ENCODE results near the gene CNOT9. TPM values are rescaled to one million over a fixed set of nuclear protein-coding genes. Genes with fewer than 3 reads are reported as not detected.

Gene CNOT9
- total and polyA plus RNA-seq, 2 of the 13 experiments (the other 11 are each of a cell fraction or from before 2014, with no cell fraction given): 82.6 to 92.4 TPM

GRCh38 chr2:218568190-218569037, at the start of gene CNOT9, which contains the start of gene USP37 (continued):
- TF ChIP-seq MIER3 (CRISPR knock-in tag; IDR thresholded peaks at IDR 0.05; ENCODE audit: borderline replicate concordance) (peak; percentile 66; the same call in 1 of the 2 replicates), HMGA1 (CRISPR knock-in tag; conservative IDR thresholded peaks at IDR 0.05) (no peak), TFDP1 (CRISPR knock-in tag; IDR thresholded peaks at IDR 0.05; ENCODE audit: borderline replicate concordance) (peak; percentile 99), CEBPZ (IDR thresholded peaks at IDR 0.05; ENCODE audit: low read length) (no peak), HDAC6 (IDR thresholded peaks at IDR 0.05; ENCODE audit: low read depth, low read length) (no peak), ATF4 (CRISPR knock-in tag; IDR thresholded peaks at IDR 0.05) (peak in 1 of 2 experiments; percentile 92; a peak in 2 of 4 replicates), ZNF496 (CRISPR knock-in tag; IDR thresholded peaks at IDR 0.05; ENCODE audit: insufficient replicate concordance) (peak; percentile 38), ETV5 (CRISPR knock-in tag; IDR thresholded peaks at IDR 0.05; ENCODE audit: borderline replicate concordance) (peak; percentile 70; the same call in 1 of the 2 replicates), ZBTB44 (CRISPR knock-in tag; IDR thresholded peaks at IDR 0.05) (no peak), ZNF879 (CRISPR knock-in tag; IDR thresholded peaks at IDR 0.05) (peak; percentile 99), JUNB (CRISPR knock-in tag; IDR thresholded peaks at IDR 0.05; ENCODE audit: borderline replicate concordance) (peak; percentile 91), ZNF7 (CRISPR knock-in tag; IDR thresholded peaks at IDR 0.05) (no peak; the same call in 1 of the 2 replicates), FOXA3 (CRISPR knock-in tag; IDR thresholded peaks at IDR 0.05) (peak; percentile 37), BRCA1 (CRISPR knock-in tag; IDR thresholded peaks at IDR 0.05) (peak; percentile 74; the same call in 1 of the 2 replicates), ZNF510 (CRISPR knock-in tag; IDR thresholded peaks at IDR 0.05; ENCODE audit: low read depth) (peak; percentile 93), HMG20B (CRISPR knock-in tag; conservative IDR thresholded peaks at IDR 0.05) (peak; percentile 9; the same call in 1 of the 2 replicates), EHMT2 (IDR thresholded peaks at IDR 0.05; ENCODE audit: borderline replicate concordance, low read depth, low read length) (no peak; the same call in 1 of the 2 replicates), ZNF44 (CRISPR knock-in tag; IDR thresholded peaks at IDR 0.05) (no peak), ZNF101 (CRISPR knock-in tag; IDR thresholded peaks at IDR 0.05; ENCODE audit: borderline replicate concordance, low read depth) (no peak), SSRP1 (CRISPR knock-in tag; IDR thresholded peaks at IDR 0.05) (no peak; the same call in 1 of the 2 replicates), ZNF282 (IDR thresholded peaks at IDR 0.05; ENCODE audit: partially characterized antibody) (no peak), RFX5 (IDR thresholded peaks at IDR 0.05; ENCODE audit: low read depth, low read length) (no peak), MBD4 (IDR thresholded peaks at IDR 0.05; ENCODE audit: borderline replicate concordance, low read length) (no peak)

Data from HepG2 (cell line).